GM18511 (cell line): Measurements from ENCODE around the gene AQP9.
"Not testable (repeated sequence)": the region's sequence is repeated elsewhere in the genome, so short reads cannot be mapped to it uniquely, and the experiment has no call there.

Source experiments
- ATAC-seq: cut with Tn5 transposase; IDR thresholded peaks from one replicate; pipeline ENCODE4 v1.9.1; 2021; ENCODE audit warnings: mild to moderate bottlenecking, moderate library complexity; ENCODE audit not compliant: unreplicated experiment

The AQP9 gene

GRCh38 chr15:58138106-58138505 lies at the start of gene AQP9:
TSS of gene AQP9 (plus strand) at chr15:58138381. CDS start at chr15:58138566, 185 bp downstream.
- no peak for ATAC-seq

DNA sequence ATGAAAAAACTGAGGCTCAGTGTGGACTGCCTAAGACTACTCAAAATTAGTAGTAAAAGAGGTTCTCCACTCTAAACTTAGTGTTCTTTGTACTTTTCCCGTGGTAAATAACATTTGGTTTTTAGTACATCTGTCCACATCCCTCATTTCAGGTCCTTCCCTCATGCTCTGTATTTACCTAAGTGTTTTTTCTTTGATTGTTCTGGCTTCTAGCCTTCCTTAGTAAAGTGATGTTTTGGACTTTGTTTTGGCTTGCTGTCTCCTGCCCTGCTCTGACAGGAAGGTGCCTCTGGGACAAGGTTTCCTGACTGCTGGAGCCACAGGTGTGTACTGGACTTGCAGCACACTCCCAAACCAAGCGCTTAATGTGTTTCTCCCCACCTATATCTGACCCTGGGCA lies 42.8 kb upstream of the AQP9 start:
- no peak for ATAC-seq

DNA sequence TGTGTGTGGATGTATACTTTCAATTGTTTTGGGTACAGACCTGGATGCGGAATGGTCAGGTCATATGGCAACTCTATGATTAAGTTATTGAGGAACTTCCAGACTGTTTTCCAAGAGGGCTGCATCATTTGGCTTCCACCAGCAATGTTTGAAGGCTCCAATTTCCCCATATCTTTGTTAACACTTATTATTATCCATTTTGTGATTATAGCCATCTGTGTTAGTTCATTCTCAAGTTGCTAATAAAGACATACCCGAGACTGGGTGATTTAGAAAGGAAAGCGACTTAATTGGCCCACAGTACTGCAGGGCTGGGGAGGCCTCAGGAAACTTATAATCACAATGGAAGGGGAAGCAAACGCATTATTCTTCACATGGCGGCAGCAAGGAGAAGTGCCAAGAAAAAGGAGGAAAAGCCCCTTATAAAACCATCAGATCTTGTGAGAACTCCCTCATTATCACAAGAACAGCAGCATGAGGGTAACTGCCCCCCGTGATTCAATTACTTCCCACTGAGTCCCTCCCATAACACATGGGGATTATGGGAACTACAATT lies 41.6 kb upstream of the AQP9 start:
- ATAC-seq, result no peak

GRCh38 chr15:58103482-58103881 lies 34.7 kb upstream of the AQP9 start:
- no peak for ATAC-seq

DNA sequence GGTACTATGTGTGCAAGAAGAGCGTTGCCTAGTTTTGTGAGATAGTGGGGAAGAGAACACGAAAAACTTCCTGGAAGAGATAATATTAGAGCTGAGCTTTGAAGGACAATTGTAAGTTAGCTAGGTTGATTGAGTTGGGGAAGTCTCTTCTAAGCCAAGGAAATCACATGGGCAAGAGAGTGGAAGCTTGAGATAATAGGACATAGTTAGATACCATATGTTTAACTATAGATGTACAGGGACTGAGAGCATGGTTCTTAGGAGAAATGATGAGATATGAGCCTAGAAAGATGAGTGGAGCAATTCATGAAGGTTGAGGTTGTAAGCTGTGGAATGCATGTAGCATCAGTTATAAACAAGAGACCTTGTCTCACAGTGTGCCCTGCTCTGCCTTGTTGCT lies 30.1 kb upstream of the AQP9 start:
- ATAC-seq, result no peak

DNA sequence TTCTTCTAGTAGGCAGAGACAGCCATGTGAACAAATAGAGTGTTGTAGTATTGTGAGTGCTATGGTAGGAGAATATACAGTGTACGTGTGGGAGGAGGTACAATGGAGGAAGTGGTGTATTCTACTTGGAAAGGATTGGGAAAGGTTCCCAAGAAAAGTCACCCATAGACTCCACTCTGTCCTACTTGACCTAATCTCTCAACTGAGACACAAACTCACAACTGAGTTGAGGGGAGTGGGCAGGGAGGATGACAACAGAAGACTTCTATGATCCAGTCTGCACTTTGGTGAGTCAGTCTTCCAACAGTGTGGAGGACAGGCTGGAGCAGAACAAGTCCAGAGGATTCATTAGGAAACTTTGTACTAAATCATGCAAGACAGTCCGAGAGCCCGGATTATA lies 28.8 kb upstream of the AQP9 start:
- no peak for ATAC-seq

DNA sequence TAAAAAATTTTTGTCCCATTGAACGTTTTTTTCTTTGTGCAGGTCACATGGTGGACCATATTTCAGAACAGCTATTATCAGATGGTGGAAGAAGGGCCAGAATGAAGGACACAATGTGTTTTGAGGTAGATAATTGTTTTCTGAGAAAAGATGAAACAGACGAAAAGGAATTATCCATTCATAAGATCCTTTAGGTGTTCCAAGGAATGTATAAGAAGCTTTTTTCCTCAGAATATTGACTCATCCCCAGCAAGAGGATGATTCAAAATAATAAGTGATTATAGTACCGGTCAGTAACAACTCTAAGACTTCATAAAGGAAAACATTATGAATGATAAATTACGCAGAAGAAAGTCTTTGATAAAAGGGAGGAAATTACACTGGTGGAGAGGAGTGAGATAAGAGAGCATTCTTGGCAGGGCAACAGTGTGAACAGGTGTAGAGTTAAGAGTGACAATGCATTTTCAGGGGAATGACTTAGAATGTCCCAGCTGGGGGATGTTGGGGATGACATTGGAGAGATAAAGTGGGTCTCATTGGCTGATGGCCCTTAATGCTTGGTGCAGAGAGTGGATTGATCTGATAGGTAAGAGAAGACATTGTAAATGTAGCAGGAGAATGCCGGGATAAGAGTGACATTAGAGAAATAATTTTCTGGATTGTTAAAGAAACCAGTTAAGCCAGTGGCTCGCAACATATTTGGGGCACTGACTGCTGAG lies 27.0 kb upstream of the AQP9 start:
- ATAC-seq, result no peak

DNA sequence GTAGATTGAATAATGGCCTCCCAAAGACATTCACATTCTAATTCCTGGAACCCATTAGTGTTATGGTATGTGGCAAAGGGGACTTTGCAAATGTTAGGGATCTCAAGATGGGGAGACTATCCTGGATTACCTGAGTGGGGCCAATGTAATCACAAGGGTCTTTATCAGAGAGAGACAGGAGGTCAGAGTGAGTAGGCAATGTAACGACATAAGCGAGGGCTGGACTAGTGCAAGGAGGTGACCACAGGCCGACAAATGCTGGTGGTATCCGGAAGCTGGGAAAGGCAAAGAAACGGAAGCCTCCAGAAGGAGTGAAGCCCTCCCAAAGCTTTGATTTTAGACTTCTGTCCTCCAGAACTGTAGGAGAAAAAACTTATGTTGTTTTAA lies 26.5 kb upstream of the AQP9 start:
- ATAC-seq, result no peak

DNA sequence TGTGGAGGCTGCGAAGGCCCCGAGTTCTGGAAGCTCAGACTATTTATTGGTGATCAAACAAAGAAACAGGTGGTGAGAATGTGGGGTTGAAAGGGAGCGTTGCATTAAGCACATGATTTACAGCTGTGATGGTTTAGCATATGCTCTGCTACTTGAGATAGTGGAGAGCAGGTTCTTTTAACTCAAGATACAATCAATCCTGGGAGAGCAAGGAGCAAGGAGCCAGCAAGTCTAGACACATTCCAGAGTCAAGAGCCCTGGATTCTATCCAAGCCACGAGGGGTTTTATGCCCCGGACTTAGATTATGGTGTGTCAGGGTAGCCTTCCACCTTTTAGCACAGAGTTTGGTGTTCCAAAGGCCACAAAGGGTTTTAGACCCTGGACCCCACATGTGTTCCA lies 24.8 kb upstream of the AQP9 start:
- not testable (repeated sequence) for ATAC-seq

DNA sequence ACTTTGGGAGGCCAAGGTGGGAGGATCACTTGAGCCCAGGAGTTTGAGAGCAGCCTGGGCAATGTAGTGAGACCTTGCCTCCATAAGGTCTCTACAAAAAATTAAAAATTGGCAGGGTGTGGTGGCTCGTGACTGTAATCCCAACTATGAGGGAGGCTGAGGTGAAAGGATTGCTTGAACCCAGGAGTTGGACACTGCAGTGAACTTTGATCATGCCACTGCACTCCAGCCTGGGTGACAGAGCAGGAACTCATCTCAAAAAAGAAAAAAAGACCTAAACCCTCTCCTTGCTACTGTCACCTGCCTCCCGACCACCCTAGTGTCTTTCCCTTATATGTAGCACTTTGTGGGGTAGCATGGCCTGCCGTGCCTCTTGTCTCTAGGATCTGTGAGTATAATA lies 23.8 kb upstream of the AQP9 start:
- ATAC-seq, result no peak

DNA sequence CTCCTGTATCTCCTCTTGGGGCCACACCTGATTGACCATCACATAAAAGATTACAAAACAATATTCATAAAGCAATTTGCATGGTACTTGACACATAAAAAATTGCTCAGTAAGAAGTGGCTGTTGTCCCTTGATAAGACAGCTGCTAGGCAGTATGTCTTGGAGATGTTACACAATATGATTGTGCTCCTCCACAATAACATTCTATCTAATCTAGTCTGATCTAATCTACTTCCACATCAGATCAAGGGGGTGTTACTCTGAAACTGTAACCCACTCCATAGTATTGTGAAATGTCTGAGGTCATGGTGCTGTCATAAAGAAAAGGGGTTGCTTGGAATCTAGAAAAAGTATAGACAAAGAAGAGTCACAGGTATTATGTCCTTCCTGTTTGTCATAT lies 23.4 kb upstream of the AQP9 start:
- no peak for ATAC-seq

DNA sequence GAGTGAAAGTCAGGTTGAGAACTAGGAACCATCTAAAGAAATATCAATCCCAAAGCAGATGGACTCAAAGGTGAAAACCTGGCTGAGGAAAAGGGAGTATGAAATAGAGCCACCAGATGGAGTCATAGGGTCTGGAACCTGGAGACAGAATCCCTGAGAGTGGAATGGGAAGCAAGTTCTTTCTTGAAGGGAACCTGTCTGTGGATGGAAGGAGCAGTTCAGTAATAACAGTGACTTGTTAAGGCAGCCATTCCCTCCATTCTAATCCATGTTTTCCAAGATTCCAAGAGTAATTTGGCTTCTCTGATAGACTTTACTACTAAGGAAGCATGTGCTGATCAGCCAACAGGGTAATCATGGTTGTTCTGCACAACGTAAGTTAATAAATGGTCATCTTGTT lies 22.5 kb upstream of the AQP9 start:
- no peak for ATAC-seq

- no peak for ATAC-seq
Measured at GRCh38 chr15:58117619-58118018, 20.6 kb upstream of the AQP9 start.

GRCh38 chr15:58118272-58118671 lies 19.9 kb upstream of the AQP9 start:
- no peak for ATAC-seq

DNA sequence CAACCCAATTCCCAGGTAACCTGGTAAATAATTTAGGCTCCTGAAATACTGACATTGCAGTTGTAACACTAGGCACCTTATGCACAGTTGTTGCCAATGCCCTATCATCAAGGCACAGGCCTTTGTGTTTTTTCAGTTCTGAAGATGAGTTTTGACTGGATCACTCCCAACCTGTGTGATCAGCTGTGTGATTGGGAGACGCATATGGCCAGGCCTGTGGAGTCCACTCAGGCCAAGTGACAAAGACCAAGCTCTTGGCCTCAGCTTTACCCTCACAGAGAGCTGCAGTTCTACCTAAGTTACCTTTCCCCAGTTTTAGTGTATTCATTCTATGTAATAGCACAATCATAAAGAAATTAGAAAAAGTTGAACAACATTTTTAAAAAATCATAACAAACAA lies 19.2 kb upstream of the AQP9 start:
- no peak for ATAC-seq

DNA sequence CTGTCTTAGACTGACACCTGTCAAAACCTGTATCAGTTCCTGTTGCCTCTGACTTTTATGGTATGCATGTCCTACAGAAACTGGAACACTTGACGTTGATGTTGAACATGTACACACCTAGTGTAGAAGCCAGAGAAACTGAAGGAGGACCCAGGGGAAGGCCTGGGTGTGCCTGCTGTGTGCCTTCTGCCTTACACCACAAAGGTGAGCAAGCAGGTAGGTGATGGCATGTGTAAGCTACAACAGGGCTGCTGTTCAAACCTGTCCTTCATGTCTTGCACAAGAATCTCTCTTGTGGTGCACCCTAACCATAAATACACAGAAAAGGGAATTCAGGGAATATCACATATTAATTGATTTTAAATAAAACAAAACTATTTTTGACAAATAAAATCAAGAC lies 13.6 kb upstream of the AQP9 start:
- ATAC-seq, result no peak

DNA sequence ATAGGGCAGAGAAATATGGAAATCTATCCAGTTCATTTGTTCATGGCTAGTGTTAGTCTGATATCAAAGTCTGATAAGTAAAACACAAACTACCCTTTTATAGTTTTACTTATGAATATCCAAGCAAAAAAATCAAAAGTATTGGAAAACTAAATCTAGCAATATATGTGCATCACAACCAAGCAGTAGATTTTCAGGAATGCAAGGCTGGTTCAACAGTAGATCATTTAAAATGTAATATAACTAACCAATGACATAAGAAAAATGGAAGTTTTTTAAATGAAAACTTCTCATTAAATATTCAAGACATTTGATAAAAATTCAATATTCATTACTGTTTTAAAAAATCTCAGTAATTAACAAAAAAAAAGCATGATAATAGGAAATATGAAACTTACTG lies 12.8 kb upstream of the AQP9 start:
- no peak for ATAC-seq

DNA sequence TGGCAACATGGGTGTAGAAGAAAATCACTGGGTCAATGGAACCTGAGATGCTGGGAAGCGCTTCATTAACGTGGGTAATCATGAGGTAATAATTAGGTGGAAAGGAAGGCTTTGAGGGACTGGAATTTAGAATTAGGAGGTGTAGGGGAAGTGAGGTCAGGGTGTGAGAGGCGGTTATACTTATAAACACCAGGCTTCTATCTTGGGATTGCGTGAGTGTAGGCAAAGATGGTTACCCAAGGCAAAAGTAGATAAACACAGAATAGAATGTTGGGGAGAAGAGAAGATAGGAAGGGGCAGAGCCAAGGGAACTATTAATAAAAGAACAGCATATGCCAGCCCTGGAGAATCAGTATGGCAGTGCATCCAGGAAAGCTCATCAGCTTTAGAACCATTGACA lies 3.3 kb upstream of the AQP9 start:
- ATAC-seq, result no peak

- no peak for ATAC-seq
Measured at GRCh38 chr15:58135511-58136174, 2.5 kb upstream of the AQP9 start.

GRCh38 chr15:58136731-58137130 lies 1.4 kb upstream of the AQP9 start:
- no peak for ATAC-seq

DNA sequence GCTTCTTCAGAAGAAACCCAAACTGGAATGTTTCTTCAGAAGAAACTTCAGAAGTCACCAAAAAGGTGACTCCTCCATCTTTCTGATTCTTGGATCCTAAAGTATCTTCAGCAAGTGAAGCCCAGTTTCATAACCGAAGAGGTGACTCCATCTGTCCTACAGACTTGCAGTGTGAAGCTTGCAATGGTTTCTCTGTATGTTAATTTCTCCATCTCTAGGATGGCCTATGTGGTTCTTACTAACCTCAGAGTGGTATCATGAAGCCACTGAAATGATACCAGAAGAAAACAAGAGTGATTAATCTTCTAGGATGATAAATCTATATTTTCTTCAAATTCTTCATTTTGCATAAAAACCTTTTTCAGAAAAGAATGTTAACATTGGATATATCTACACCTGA lies 495 bp upstream of the AQP9 start:
- no peak for ATAC-seq

GRCh38 chr15:58139276-58139988 lies 1.3 kb downstream of the AQP9 start:
- ATAC-seq, result no peak
